ENCODE measurements around the gene PRICKLE1. TPM values are rescaled to one million over a fixed set of nuclear protein-coding genes. Genes with fewer than 3 reads are reported as not detected.

PRICKLE1 gene
- total and polyA plus RNA-seq, 2 experiments from 2014 or later, result 7.7 to 51.7 TPM

DNA sequence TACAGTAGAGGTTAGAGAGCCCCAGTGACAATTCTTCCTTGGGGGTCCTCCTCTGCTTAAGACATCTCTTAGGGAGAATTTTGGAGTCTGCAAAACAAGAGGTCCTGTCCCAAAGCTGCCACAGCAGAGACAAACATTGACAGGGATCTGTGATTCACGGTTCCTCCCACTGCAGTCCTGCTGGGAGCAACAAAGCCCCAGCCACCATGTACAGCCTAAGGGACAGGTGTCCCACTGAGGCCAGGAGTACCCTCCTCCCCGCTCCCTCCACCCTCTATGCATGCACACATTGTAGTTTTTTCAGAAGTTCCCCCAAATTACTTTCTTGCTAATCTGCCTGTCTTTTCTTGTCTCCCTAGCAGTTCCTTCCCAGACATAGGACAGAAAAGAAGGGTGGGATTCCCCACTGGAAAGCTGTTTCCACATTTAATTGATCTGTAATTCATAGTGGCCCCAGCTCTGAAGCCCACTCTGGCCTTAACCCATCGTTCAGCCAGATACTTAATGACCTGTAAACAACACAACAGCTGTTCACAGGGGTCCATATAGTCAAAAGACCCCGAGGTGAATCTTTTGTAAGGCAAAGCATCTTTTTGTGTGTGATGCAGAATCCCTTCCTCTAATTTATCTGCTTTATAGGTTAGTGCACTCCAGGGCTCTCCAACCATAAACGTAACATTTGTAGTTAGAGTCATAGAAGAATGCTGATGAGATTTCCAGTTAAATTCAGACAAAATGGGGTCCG, 13.9 kb upstream of the PRICKLE1 start (continued):
- TF ChIP-seq STAT1 (IDR thresholded peaks at IDR 0.05; ENCODE audit: unreplicated experiment) (no peak), ZNF331 (CRISPR knock-in tag; IDR thresholded peaks at IDR 0.05; ENCODE audit: low read depth) (no peak)
- TF ChIP-seq, protein P1, sequence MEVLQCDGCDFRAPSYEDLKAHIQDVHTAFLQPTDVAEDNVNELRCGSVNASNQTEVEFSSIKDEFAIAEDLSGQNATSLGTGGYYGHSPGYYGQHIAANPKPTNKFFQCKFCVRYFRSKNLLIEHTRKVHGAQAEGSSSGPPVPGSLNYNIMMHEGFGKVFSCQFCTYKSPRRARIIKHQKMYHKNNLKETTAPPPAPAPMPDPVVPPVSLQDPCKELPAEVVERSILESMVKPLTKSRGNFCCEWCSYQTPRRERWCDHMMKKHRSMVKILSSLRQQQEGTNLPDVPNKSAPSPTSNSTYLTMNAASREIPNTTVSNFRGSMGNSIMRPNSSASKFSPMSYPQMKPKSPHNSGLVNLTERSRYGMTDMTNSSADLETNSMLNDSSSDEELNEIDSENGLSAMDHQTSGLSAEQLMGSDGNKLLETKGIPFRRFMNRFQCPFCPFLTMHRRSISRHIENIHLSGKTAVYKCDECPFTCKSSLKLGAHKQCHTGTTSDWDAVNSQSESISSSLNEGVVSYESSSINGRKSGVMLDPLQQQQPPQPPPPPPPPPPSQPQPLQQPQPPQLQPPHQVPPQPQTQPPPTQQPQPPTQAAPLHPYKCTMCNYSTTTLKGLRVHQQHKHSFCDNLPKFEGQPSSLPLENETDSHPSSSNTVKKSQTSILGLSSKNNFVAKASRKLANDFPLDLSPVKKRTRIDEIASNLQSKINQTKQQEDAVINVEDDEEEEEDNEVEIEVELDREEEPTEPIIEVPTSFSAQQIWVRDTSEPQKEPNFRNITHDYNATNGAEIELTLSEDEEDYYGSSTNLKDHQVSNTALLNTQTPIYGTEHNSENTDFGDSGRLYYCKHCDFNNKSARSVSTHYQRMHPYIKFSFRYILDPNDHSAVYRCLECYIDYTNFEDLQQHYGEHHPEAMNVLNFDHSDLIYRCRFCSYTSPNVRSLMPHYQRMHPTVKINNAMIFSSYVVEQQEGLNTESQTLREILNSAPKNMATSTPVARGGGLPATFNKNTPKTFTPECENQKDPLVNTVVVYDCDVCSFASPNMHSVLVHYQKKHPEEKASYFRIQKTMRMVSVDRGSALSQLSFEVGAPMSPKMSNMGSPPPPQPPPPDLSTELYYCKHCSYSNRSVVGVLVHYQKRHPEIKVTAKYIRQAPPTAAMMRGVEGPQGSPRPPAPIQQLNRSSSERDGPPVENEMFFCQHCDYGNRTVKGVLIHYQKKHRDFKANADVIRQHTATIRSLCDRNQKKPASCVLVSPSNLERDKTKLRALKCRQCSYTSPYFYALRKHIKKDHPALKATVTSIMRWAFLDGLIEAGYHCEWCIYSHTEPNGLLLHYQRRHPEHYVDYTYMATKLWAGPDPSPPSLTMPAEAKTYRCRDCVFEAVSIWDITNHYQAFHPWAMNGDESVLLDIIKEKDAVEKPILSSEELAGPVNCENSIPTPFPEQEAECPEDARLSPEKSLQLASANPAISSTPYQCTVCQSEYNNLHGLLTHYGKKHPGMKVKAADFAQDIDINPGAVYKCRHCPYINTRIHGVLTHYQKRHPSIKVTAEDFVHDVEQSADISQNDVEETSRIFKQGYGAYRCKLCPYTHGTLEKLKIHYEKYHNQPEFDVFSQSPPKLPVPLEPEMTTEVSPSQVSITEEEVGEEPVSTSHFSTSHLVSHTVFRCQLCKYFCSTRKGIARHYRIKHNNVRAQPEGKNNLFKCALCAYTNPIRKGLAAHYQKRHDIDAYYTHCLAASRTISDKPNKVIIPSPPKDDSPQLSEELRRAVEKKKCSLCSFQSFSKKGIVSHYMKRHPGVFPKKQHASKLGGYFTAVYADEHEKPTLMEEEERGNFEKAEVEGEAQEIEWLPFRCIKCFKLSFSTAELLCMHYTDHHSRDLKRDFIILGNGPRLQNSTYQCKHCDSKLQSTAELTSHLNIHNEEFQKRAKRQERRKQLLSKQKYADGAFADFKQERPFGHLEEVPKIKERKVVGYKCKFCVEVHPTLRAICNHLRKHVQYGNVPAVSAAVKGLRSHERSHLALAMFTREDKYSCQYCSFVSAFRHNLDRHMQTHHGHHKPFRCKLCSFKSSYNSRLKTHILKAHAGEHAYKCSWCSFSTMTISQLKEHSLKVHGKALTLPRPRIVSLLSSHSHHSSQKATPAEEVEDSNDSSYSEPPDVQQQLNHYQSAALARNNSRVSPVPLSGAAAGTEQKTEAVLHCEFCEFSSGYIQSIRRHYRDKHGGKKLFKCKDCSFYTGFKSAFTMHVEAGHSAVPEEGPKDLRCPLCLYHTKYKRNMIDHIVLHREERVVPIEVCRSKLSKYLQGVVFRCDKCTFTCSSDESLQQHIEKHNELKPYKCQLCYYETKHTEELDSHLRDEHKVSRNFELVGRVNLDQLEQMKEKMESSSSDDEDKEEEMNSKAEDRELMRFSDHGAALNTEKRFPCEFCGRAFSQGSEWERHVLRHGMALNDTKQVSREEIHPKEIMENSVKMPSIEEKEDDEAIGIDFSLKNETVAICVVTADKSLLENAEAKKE (CRISPR knock-in tag; IDR thresholded peaks at IDR 0.05), result no peak
- TF ChIP-seq, protein P2, sequence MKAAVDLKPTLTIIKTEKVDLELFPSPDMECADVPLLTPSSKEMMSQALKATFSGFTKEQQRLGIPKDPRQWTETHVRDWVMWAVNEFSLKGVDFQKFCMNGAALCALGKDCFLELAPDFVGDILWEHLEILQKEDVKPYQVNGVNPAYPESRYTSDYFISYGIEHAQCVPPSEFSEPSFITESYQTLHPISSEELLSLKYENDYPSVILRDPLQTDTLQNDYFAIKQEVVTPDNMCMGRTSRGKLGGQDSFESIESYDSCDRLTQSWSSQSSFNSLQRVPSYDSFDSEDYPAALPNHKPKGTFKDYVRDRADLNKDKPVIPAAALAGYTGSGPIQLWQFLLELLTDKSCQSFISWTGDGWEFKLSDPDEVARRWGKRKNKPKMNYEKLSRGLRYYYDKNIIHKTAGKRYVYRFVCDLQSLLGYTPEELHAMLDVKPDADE (IDR thresholded peaks at IDR 0.05), result no peak

DNA sequence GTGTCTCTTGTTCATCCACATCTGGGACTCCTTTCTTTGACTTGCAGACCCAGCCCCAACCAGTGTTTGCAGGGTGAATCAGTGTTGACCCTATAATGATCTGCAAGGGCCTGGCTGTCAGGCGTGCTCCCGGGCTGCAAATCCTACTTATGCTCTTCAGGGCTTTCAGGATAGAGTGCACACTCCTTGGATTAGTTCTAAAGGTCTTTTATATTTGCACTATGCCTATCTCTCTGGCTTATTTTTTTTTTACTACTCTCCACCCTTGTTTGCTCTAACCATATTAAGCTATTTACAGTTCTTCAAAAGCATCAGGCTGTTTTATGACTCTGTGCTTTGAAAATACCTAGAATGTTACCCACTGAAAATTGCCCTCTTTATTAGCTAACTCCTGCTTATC, 4.3 kb upstream of the PRICKLE1 start:
- H3K36me3 Mint-ChIP-seq (ENCODE audit: low read depth), result no peaks in the 10 kb centered on the region
- no peaks in the 10 kb centered on the region for H3K9me3 Mint-ChIP-seq
- no peak for TF ChIP-seq POLR2AphosphoS5 (IDR thresholded peaks at IDR 0.05; ENCODE audit: low read depth)
- TF ChIP-seq, protein P3, sequence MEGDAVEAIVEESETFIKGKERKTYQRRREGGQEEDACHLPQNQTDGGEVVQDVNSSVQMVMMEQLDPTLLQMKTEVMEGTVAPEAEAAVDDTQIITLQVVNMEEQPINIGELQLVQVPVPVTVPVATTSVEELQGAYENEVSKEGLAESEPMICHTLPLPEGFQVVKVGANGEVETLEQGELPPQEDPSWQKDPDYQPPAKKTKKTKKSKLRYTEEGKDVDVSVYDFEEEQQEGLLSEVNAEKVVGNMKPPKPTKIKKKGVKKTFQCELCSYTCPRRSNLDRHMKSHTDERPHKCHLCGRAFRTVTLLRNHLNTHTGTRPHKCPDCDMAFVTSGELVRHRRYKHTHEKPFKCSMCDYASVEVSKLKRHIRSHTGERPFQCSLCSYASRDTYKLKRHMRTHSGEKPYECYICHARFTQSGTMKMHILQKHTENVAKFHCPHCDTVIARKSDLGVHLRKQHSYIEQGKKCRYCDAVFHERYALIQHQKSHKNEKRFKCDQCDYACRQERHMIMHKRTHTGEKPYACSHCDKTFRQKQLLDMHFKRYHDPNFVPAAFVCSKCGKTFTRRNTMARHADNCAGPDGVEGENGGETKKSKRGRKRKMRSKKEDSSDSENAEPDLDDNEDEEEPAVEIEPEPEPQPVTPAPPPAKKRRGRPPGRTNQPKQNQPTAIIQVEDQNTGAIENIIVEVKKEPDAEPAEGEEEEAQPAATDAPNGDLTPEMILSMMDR (conservative IDR thresholded peaks at IDR 0.05; ENCODE audit: low read depth in 2 of 2), result no peak
- TF ChIP-seq CREB1 (CRISPR knock-in tag; IDR thresholded peaks at IDR 0.05; ENCODE audit: low read depth), result no peak
- no peak for TF ChIP-seq ZNF114 (CRISPR knock-in tag; IDR thresholded peaks at IDR 0.05)
- no peak for TF ChIP-seq JUNB (IDR thresholded peaks at IDR 0.05; ENCODE audit: unreplicated experiment)
- peaks cover 18% of the 10 kb centered on the region for H3K27me3 Mint-ChIP-seq (ENCODE audit: insufficient read depth, low read depth, poor library complexity)
- H3K4me3 Mint-ChIP-seq, result no peak overlapping the region
- 0 out of 2 replicates have a peak, but pooled peaks cover 4% of the 10 kb centered on the region for H3F3A ChIP-seq (replicated peaks; ENCODE audit: low read depth)
- no peak overlapping the region for H3K4me2 ChIP-seq
- H3K27me3 ChIP-seq (ENCODE audit: insufficient read depth), result peaks cover 30% of the 10 kb centered on the region
- H3K4me1 ChIP-seq (ENCODE audit: insufficient read depth), result peaks cover 8% of the 10 kb centered on the region; the same call in 1 of the 2 replicates
- no peak overlapping the region for H2AFZ ChIP-seq
- no peak overlapping the region for H3K27ac Mint-ChIP-seq
- ATAC-seq (no peak), DNase-seq (ENCODE audit: low spot score) (no peak)
- no peaks in the 10 kb centered on the region for H3K79me2 ChIP-seq (replicated peaks; ENCODE audit: insufficient read depth)
- H3K4me1 Mint-ChIP-seq, result peaks cover 8% of the 10 kb centered on the region; the same call in 2 of the 3 replicates
- no peak overlapping the region for H3K4me3 ChIP-seq
- H3K9me2 ChIP-seq (ENCODE audit: insufficient read depth), result no peaks in the 10 kb centered on the region
- no peaks in the 10 kb centered on the region for H3K36me3 ChIP-seq (ENCODE audit: insufficient read depth)
- H3K27ac ChIP-seq (ENCODE audit: low read depth), result no peak overlapping the region
- H4K20me1 ChIP-seq (replicated peaks; ENCODE audit: insufficient read depth), result no peaks in the 10 kb centered on the region
